SK-N-SH treated with all-trans-retinoic acid at 6 μM for 48 hours (cell line): ENCODE data around the gene CACTIN.

Experiments
- ATAC-seq: fragments of 200-7000 bp; cut with Tn5 transposase; 3 replicates; pipeline ENCODE4 v1.9.1; 2020; ENCODE audit warnings: mild to moderate bottlenecking, moderate library complexity
- ARNTL ChIP-seq: fragments of 450-650 bp; formaldehyde crosslinking; IDR thresholded peaks from 2 replicates; pipeline ENCODE4 v1.5.0; 2020; ENCODE audit warnings: low read depth, mild to moderate bottlenecking, moderate library complexity, borderline replicate concordance
- BACH2 ChIP-seq: fragments of 250-450 bp; sonication (Bioruptor Pico); IDR thresholded peaks from 2 replicates; pipeline ENCODE4 v1.9.0; 2021; ENCODE audit warnings: mild to moderate bottlenecking, borderline replicate concordance
- CREB5 ChIP-seq: fragments of 250-450 bp; sonication (Bioruptor Pico); IDR thresholded peaks from 2 replicates; pipeline ENCODE4 v1.5.1; 2020; ENCODE audit warnings: low read depth, mild to moderate bottlenecking, moderate library complexity
- ESRRG ChIP-seq: fragments of 250-450 bp; sonication (Bioruptor Pico); IDR thresholded peaks from 2 replicates; pipeline ENCODE4 v1.6.1; 2021; ENCODE audit warnings: mild to moderate bottlenecking
- GLIS3 ChIP-seq: fragments of 250-450 bp; sonication (Bioruptor Pico); IDR thresholded peaks from 2 replicates; pipeline ENCODE4 v1.5.0; 2020; ENCODE audit warnings: mild to moderate bottlenecking, moderate library complexity
- OSR1 ChIP-seq: fragments of 250-450 bp; sonication (Bioruptor Pico); IDR thresholded peaks from 2 replicates; pipeline ENCODE4 v1.8.0; 2022; ENCODE audit warnings: moderate library complexity, mild to moderate bottlenecking, inconsistent platforms
- PPARA ChIP-seq: fragments of 250-450 bp; sonication (Bioruptor Pico); IDR thresholded peaks from 2 replicates; pipeline ENCODE4 v1.5.0; 2020; ENCODE audit warnings: mild to moderate bottlenecking, borderline replicate concordance
- RARB ChIP-seq: fragments of 250-450 bp; sonication (Bioruptor Pico); IDR thresholded peaks from 2 replicates; pipeline ENCODE4 v1.8.0; 2021; ENCODE audit warnings: mild to moderate bottlenecking, moderate library complexity
- SNAI2 ChIP-seq: fragments of 250-450 bp; sonication (Bioruptor Pico); IDR thresholded peaks from 2 replicates; pipeline ENCODE4 v1.5.0; 2020; ENCODE audit warnings: mild to moderate bottlenecking, moderate library complexity
- TCF4 ChIP-seq: fragments of 250-450 bp; sonication (Bioruptor Pico); IDR thresholded peaks from 2 replicates; pipeline ENCODE4 v1.8.0; 2021; ENCODE audit warnings: mild to moderate bottlenecking, moderate library complexity, borderline replicate concordance
- TOX ChIP-seq: fragments of 250-450 bp; sonication (Bioruptor Pico); IDR thresholded peaks from 2 replicates; pipeline ENCODE4 v1.8.0; 2021; ENCODE audit warnings: mild to moderate bottlenecking, moderate library complexity, borderline replicate concordance
- ZC3H10 ChIP-seq: fragments of 250-450 bp; sonication (Bioruptor Pico); IDR thresholded peaks from 2 replicates; pipeline ENCODE4 v1.5.1; 2021; ENCODE audit warnings: mild to moderate bottlenecking, moderate library complexity
- ZFP3 ChIP-seq: fragments of 250-450 bp; sonication (Bioruptor Pico); IDR thresholded peaks from 2 replicates; pipeline ENCODE4 v1.5.0; 2020; ENCODE audit warnings: mild to moderate bottlenecking, moderate library complexity
- ZFP30 ChIP-seq: fragments of 450-650 bp; formaldehyde crosslinking; IDR thresholded peaks from 2 replicates; pipeline ENCODE4 v1.5.0; 2022; ENCODE audit warnings: mild to moderate bottlenecking, moderate library complexity
- ZNF565 ChIP-seq: fragments of 450-650 bp; formaldehyde crosslinking; conservative IDR thresholded peaks from 2 replicates; pipeline ENCODE4 v1.5.0; 2020; ENCODE audit warnings: low read depth, mild to moderate bottlenecking, moderate library complexity
- ZNF70 ChIP-seq: fragments of 450-650 bp; formaldehyde crosslinking; IDR thresholded peaks from 2 replicates; pipeline ENCODE4 v1.5.0; 2020; ENCODE audit warnings: mild to moderate bottlenecking, moderate library complexity
- ZNF8 ChIP-seq: fragments of 450-650 bp; formaldehyde crosslinking; IDR thresholded peaks from 2 replicates; pipeline ENCODE4 v1.5.0; 2020; ENCODE audit warnings: mild to moderate bottlenecking, moderate library complexity
- TF ChIP-seq, protein P1 (sequence below): fragments of 250-450 bp; sonication (Bioruptor Pico); IDR thresholded peaks from 2 replicates; pipeline ENCODE4 v1.5.1; 2021; ENCODE audit warnings: mild to moderate bottlenecking, moderate library complexity
- TF ChIP-seq, protein P2 (sequence below): fragments of 250-450 bp; sonication (Bioruptor Pico); IDR thresholded peaks from 2 replicates; pipeline ENCODE4 v1.5.0; 2020; ENCODE audit warnings: mild to moderate bottlenecking, moderate library complexity
- TF ChIP-seq, protein P3 (sequence below): fragments of 250-450 bp; sonication (Bioruptor Pico); IDR thresholded peaks from 2 replicates; pipeline ENCODE4 v1.8.0; 2020; ENCODE audit warnings: mild to moderate bottlenecking, moderate library complexity, borderline replicate concordance

CACTIN gene

GRCh38 chr19:3595521-3596061, 31.0 kb downstream of the CACTIN start:
- TF ChIP-seq TOX (CRISPR knock-in tag), result no peak
- TF ChIP-seq SNAI2, result no peak
- TF ChIP-seq CREB5 (CRISPR knock-in tag), result no peak
- no peak for TF ChIP-seq ZNF70 (CRISPR knock-in tag)
- TF ChIP-seq, protein P1, sequence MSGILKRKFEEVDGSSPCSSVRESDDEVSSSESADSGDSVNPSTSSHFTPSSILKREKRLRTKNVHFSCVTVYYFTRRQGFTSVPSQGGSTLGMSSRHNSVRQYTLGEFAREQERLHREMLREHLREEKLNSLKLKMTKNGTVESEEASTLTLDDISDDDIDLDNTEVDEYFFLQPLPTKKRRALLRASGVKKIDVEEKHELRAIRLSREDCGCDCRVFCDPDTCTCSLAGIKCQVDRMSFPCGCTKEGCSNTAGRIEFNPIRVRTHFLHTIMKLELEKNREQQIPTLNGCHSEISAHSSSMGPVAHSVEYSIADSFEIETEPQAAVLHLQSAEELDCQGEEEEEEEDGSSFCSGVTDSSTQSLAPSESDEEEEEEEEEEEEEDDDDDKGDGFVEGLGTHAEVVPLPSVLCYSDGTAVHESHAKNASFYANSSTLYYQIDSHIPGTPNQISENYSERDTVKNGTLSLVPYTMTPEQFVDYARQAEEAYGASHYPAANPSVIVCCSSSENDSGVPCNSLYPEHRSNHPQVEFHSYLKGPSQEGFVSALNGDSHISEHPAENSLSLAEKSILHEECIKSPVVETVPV (CRISPR knock-in tag), result no peak
- no peak for TF ChIP-seq ARNTL (CRISPR knock-in tag)
- TF ChIP-seq ZNF8, result no peak
- no peak for TF ChIP-seq GLIS3 (CRISPR knock-in tag)
- no peak for TF ChIP-seq ZFP3 (CRISPR knock-in tag)
- TF ChIP-seq TCF4 (CRISPR knock-in tag), result no peak
- no peak for ATAC-seq

DNA sequence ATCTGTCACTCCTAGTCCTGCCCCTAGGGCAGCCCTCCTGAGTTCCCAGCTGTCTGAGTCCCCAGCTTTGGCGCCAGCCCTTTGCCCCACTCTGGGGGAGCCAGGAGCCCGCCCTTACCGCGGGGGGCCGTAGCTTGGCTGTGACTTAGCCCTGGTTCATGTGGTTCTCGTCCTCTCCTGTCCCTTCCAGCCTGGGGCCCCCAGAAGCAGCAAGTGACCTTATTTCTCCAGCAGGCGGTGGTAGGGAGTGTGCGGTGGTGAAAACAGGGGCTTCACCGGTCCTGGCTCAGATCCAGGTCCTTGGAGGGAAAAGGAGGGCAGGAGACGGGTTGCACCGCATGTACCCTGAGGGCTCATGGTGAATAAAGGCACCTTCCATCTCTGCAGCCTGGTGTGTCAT, 33.4 kb downstream of the CACTIN start:
- no peak for ATAC-seq

DNA sequence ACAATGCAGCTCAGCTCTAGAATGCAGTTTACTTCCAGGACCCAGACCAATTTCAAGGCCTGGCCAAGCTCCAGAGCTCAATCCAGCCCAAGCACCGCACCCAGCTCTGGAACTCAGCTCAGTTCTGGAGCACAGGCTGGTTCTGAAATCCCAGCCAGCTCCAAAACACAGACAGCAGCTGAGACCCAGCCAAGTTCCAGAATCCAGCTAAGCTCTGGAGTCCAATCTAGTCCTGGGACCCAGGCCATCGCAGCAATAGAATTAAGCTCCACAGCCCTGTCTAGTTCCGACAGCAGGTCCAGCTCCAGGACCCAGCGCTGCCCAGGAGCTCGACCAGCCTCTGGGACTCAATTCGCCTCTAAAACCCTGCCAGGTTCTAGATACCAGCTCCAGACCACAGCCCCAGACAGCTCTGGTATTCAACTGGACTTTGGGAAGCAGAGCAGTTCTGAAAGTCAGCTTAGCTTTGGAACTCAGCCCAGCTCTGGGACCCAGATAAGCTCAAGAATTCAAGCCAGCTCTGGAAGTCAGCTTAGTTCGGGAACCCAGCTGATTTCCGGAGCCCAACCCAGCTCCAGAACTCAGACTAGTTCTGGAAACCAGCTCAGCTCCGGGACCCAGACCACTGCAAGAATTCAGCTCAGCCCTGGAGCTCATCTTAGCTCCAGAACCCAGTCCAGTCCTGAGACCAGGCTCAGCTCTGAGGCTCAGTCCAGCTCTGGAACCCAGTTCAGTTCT, 34.5 kb downstream of the CACTIN start:
- TF ChIP-seq TOX (CRISPR knock-in tag), result no peak
- TF ChIP-seq, all 23 proteins: peak for 0
- no peak for ATAC-seq

More for the DNA sequence above, 33.4 kb downstream of the CACTIN start:
- TF ChIP-seq OSR1 (CRISPR knock-in tag), result no peak
- TF ChIP-seq ZNF70 (CRISPR knock-in tag), result no peak
- no peak for TF ChIP-seq TCF4 (CRISPR knock-in tag)
- TF ChIP-seq, protein P2, sequence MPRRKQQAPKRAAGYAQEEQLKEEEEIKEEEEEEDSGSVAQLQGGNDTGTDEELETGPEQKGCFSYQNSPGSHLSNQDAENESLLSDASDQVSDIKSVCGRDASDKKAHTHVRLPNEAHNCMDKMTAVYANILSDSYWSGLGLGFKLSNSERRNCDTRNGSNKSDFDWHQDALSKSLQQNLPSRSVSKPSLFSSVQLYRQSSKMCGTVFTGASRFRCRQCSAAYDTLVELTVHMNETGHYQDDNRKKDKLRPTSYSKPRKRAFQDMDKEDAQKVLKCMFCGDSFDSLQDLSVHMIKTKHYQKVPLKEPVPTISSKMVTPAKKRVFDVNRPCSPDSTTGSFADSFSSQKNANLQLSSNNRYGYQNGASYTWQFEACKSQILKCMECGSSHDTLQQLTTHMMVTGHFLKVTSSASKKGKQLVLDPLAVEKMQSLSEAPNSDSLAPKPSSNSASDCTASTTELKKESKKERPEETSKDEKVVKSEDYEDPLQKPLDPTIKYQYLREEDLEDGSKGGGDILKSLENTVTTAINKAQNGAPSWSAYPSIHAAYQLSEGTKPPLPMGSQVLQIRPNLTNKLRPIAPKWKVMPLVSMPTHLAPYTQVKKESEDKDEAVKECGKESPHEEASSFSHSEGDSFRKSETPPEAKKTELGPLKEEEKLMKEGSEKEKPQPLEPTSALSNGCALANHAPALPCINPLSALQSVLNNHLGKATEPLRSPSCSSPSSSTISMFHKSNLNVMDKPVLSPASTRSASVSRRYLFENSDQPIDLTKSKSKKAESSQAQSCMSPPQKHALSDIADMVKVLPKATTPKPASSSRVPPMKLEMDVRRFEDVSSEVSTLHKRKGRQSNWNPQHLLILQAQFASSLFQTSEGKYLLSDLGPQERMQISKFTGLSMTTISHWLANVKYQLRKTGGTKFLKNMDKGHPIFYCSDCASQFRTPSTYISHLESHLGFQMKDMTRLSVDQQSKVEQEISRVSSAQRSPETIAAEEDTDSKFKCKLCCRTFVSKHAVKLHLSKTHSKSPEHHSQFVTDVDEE (CRISPR knock-in tag), result no peak
- no peak for TF ChIP-seq CREB5 (CRISPR knock-in tag)
- TF ChIP-seq ZFP30 (CRISPR knock-in tag), result no peak
- no peak for TF ChIP-seq ZFP3 (CRISPR knock-in tag)
- TF ChIP-seq ZNF8, result no peak
- no peak for TF ChIP-seq ZNF565 (CRISPR knock-in tag)
- TF ChIP-seq TOX (CRISPR knock-in tag), result no peak
- no peak for TF ChIP-seq SNAI2
- no peak for TF ChIP-seq ZC3H10 (CRISPR knock-in tag)
- TF ChIP-seq ESRRG (CRISPR knock-in tag), result no peak

GRCh38 chr19:3590991-3591659, 35.5 kb downstream of the CACTIN start:
- no peak for ATAC-seq
- TF ChIP-seq ZNF70 (CRISPR knock-in tag) (no peak), GLIS3 (CRISPR knock-in tag) (no peak), RARB (CRISPR knock-in tag) (no peak), ZNF565 (CRISPR knock-in tag) (no peak), ZNF8 (no peak), ZFP30 (CRISPR knock-in tag) (no peak), ZC3H10 (CRISPR knock-in tag) (no peak), TCF4 (CRISPR knock-in tag) (no peak), TOX (CRISPR knock-in tag) (no peak), PPARA (no peak), BACH2 (CRISPR knock-in tag) (no peak)
- TF ChIP-seq, protein P1 (CRISPR knock-in tag), result no peak
- TF ChIP-seq, protein P3, sequence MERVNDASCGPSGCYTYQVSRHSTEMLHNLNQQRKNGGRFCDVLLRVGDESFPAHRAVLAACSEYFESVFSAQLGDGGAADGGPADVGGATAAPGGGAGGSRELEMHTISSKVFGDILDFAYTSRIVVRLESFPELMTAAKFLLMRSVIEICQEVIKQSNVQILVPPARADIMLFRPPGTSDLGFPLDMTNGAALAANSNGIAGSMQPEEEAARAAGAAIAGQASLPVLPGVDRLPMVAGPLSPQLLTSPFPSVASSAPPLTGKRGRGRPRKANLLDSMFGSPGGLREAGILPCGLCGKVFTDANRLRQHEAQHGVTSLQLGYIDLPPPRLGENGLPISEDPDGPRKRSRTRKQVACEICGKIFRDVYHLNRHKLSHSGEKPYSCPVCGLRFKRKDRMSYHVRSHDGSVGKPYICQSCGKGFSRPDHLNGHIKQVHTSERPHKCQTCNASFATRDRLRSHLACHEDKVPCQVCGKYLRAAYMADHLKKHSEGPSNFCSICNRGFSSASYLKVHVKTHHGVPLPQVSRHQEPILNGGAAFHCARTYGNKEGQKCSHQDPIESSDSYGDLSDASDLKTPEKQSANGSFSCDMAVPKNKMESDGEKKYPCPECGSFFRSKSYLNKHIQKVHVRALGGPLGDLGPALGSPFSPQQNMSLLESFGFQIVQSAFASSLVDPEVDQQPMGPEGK, result no peak
